HepG2 (cell line): Measurements from ENCODE around the gene MYL12B. TPM values are rescaled to one million over a fixed set of nuclear protein-coding genes. Genes with fewer than 3 reads are reported as not detected.

Experiments
- ARID3A ChIP-seq: IDR thresholded peaks from 2 replicates; pipeline ENCODE4 v1.6.1; 2012; ENCODE audit warnings: low read depth, low read length, improper control_type of control experiment
- CHCHD3 ChIP-seq: sonication (generic); formaldehyde crosslinking; IDR thresholded peaks from 2 replicates; pipeline ENCODE4 v1.8.0; 2022; ENCODE audit warnings: mild to moderate bottlenecking, missing genetic modification reagents, moderate library complexity
- IRF1 ChIP-seq: sonication (generic); formaldehyde crosslinking; IDR thresholded peaks from 2 replicates; pipeline ENCODE4 v1.4.0; 2020; ENCODE audit warnings: low read depth, mild to moderate bottlenecking, missing genetic modification reagents
- MIXL1 ChIP-seq: IDR thresholded peaks from 2 replicates; pipeline ENCODE4 v1.6.1; 2016
- PHF5A ChIP-seq: IDR thresholded peaks from one replicate; pipeline ENCODE4 v1.6.1; 2018; ENCODE audit warnings: low read depth, missing genetic modification reagents; ENCODE audit not compliant: unreplicated experiment
- PPARG ChIP-seq: conservative IDR thresholded peaks from 2 replicates; pipeline ENCODE4 v1.6.1; 2016; ENCODE audit warnings: missing biosample characterization, missing genetic modification reagents
- RAD21 ChIP-seq: fragments of 450-650 bp; formaldehyde crosslinking; IDR thresholded peaks from 2 replicates; pipeline ENCODE4 v1.5.0; 2020; ENCODE audit warnings: mild to moderate bottlenecking
- RAD51 ChIP-seq: fragments of 450-650 bp; IDR thresholded peaks from 2 replicates; pipeline ENCODE4 v1.6.1; 2016; ENCODE audit warnings: borderline replicate concordance
- SMC3 ChIP-seq: IDR thresholded peaks from 2 replicates; pipeline ENCODE4 v1.6.1; 2011; ENCODE audit warnings: low read length, improper control_type of control experiment
- ZNF362 ChIP-seq: sonication (generic); formaldehyde crosslinking; IDR thresholded peaks from 2 replicates; pipeline ENCODE4 v1.4.0; 2020; ENCODE audit warnings: missing genetic modification reagents, mild to moderate bottlenecking, borderline replicate concordance
- ZNF496 ChIP-seq: sonication (generic); formaldehyde crosslinking; IDR thresholded peaks from 2 replicates; pipeline ENCODE4 v1.8.1; 2023; ENCODE audit warnings: mild to moderate bottlenecking, moderate library complexity, missing genetic modification reagents; ENCODE audit not compliant: insufficient replicate concordance
- ZNF652 ChIP-seq: IDR thresholded peaks from 2 replicates; pipeline ENCODE4 v1.6.1; 2016; ENCODE audit warnings: low read depth, borderline replicate concordance
- polyA plus RNA-seq, 8 experiments: library from polyadenylated mRNA; depleted of rRNA in 3 of 8; stranded (reverse) in 7 of 8; unstranded in 1 of 8; fragments of >200 nt; fragmentation: Illumina TruSeq in 4 of 8; extraction: Trizol in 4 of 8; gene quantifications; 2 replicates each; pipeline versions ENCODE4 v1.2.1 to v1.2.3, GENCODE V29; 2011 to 2016; ENCODE audit warnings: low read depth in 4 of 8, missing spikeins in 1 of 8, mixed read lengths in 1 of 8; ENCODE audit not compliant: insufficient read depth in 1 of 8
- total RNA-seq, 5 experiments: library from RNA; depleted of rRNA; stranded (reverse); fragments of >200 nt; fragmentation: Illumina TruSeq; extraction: Trizol; gene quantifications; 2 replicates each; pipeline ENCODE4 v1.2.3, GENCODE V29; 2016; ENCODE audit warnings: low read depth in 1 of 5

MYL12B gene
- total and polyA plus RNA-seq, 2 of the 13 experiments (the other 11 are each of a cell fraction or from before 2014, with no cell fraction given) = 265 to 340 TPM

GRCh38 chr18:3281456-3282400, 19.8 kb downstream of the MYL12B start (continued):
- TF ChIP-seq MIXL1 (CRISPR knock-in tag) (0 out of 2 replicates have a peak, but pooled peaks have one; percentile 19), ARID3A (peak; percentile 63; the same call in 1 of the 2 replicates), ZNF362 (peak; percentile 25; the same call in 1 of the 2 replicates), CHCHD3 (CRISPR knock-in tag) (no peak), PHF5A (CRISPR knock-in tag) (no peak), IRF1 (CRISPR knock-in tag) (no peak), ZNF496 (CRISPR knock-in tag) (no peak), RAD21 (CRISPR knock-in tag) (peak; percentile 63), ZNF652 (CRISPR knock-in tag) (peak; percentile 87), PPARG (0 out of 2 replicates have a peak, but pooled peaks have one; percentile 49), RAD51 (no peak), SMC3 (peak; percentile 71)
